GM23248 (cell line): Measurements from ENCODE around the gene PKD1L1. TPM values are rescaled to one million over a fixed set of nuclear protein-coding genes. Genes with fewer than 3 reads are reported as not detected.

Experiments
- DNase-seq: peaks from one replicate; pipeline ENCODE4 v3.0.0-alpha.2; 2015
- H2AFZ ChIP-seq: fragments of 200-600 bp; sonication (generic); 2 replicates; pipeline ENCODE4 v1.6.1; 2016; ENCODE audit warnings: antibody characterized with exemption
- H3F3A ChIP-seq: fragments of 200-600 bp; sonication (generic); 2 replicates; pipeline ENCODE4 v1.6.1; 2016; ENCODE audit warnings: mild to moderate bottlenecking, antibody characterized with exemption, mixed run types; ENCODE audit not compliant: insufficient read depth
- H3K27ac ChIP-seq: fragments of 200-600 bp; sonication (generic); 2 replicates; pipeline ENCODE4 v1.5.1; 2016; ENCODE audit warnings: mild to moderate bottlenecking
- H3K27me3 ChIP-seq: fragments of 200-600 bp; sonication (generic); replicated peaks from 2 replicates; pipeline ENCODE4 v1.6.1; 2016; ENCODE audit warnings: mild to moderate bottlenecking; ENCODE audit not compliant: insufficient read depth
- H3K36me3 ChIP-seq: fragments of 200-600 bp; sonication (generic); 2 replicates; pipeline ENCODE4 v1.6.1; 2016; ENCODE audit warnings: low read depth, mild to moderate bottlenecking
- H3K4me1 ChIP-seq: fragments of 200-600 bp; sonication (generic); 2 replicates; pipeline ENCODE4 v1.6.1; 2016; ENCODE audit warnings: mild to moderate bottlenecking; ENCODE audit not compliant: insufficient read depth
- H3K4me2 ChIP-seq: fragments of 200-600 bp; sonication (generic); one replicate; pipeline ENCODE4 v1.6.1; 2016; ENCODE audit warnings: mild to moderate bottlenecking; ENCODE audit not compliant: unreplicated experiment
- H3K4me3 ChIP-seq: fragments of 200-600 bp; sonication (generic); 2 replicates; pipeline ENCODE4 v1.5.1; 2016; ENCODE audit warnings: mild to moderate bottlenecking
- H3K79me2 ChIP-seq: fragments of 200-600 bp; sonication (generic); 2 replicates; pipeline ENCODE4 v1.6.1; 2016; ENCODE audit warnings: mild to moderate bottlenecking; ENCODE audit not compliant: insufficient read depth
- H3K9ac ChIP-seq: fragments of 200-600 bp; sonication (generic); 2 replicates; pipeline ENCODE4 v1.6.1; 2016; ENCODE audit warnings: mild to moderate bottlenecking
- H3K9me2 ChIP-seq: fragments of 200-600 bp; sonication (generic); 2 replicates; pipeline ENCODE4 v1.6.1; 2016; ENCODE audit warnings: mixed run types, mild to moderate bottlenecking, moderate library complexity; ENCODE audit not compliant: insufficient read depth
- H3K9me3 ChIP-seq: fragments of 200-600 bp; sonication (generic); one replicate; pipeline ENCODE4 v1.6.1; 2017; ENCODE audit warnings: low read depth
- H4K20me1 ChIP-seq: fragments of 200-600 bp; sonication (generic); 2 replicates; pipeline ENCODE4 v1.6.0; 2016; ENCODE audit not compliant: insufficient read depth
- EZH2 ChIP-seq: fragments of 200-600 bp; sonication (generic); IDR thresholded peaks from 2 replicates; pipeline ENCODE4 v1.6.1; 2018; ENCODE audit warnings: antibody characterized with exemption, mild to moderate bottlenecking; ENCODE audit not compliant: insufficient read depth, poor library complexity, severe bottlenecking
- EZH2phosphoT487 ChIP-seq: fragments of 200-600 bp; sonication (generic); IDR thresholded peaks from 2 replicates; pipeline ENCODE4 v1.6.1; 2018; ENCODE audit warnings: antibody characterized with exemption, moderate library complexity, mild to moderate bottlenecking, low read depth; ENCODE audit not compliant: insufficient read depth
- WGBS, 2 experiments: methylation state at CpG; one replicate each; pipeline ENCODE4 v1.1.6; 2015 to 2017; ENCODE audit warnings: low lambda C conversion rate in 2 of 2, low coverage in 1 of 2; ENCODE audit errors: missing lambda C conversion rate in 2 of 2; 5-methylcytosine and 5-hydroxymethylcytosine counted together
- in situ Hi-C: fragments of 300-500 bp; cut with MboI; formaldehyde crosslinking; loops from 2 replicates; pipeline ENCODE4 v1.15.0; 2020
- polyA plus RNA-seq: library from polyadenylated mRNA; unstranded; fragments of >200 nt; fragmentation: Nextera tagmentation; extraction: Ambion mirVana; gene quantifications from 2 replicates; pipeline ENCODE4 v1.2.1, GENCODE V29; 2016
- total RNA-seq: library from RNA; depleted of rRNA; stranded (reverse); fragments of >200 nt; shearing (Covaris generic); gene quantifications from 2 replicates; pipeline ENCODE4 v1.2.3, GENCODE V29; 2014

The PKD1L1 gene
- total and polyA plus RNA-seq, 2 experiments from 2014 or later: 0.06 to 0.11 TPM

DNA sequence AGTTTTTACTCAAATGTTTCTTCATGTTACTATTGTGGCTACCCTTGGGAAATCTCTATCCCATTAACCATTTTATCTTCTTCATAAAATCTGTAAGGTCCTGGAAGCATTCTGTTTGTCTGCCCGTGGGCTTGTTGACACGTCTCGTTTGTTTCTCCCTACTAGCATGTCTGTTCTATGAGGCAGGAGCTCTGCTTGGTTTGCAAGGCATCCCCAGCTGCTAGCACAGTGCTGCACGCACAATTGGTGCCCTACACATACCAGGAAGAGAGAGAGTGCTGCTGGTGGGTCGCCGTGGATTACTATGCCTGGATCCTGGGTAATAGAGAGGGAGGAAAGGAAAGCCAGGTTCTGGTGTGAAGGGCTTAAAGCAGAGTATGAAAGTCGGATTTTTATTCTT, 200.2 kb downstream of the PKD1L1 start:
- Histone ChIP-seq H3K36me3 (no peaks in the 10 kb centered on the region), H3K9ac (no peak overlapping the region), H3K79me2 (no peaks in the 10 kb centered on the region), H3F3A (no peaks in the 10 kb centered on the region), H3K27me3 (no peaks in the 10 kb centered on the region), H3K27ac (no peak overlapping the region), H4K20me1 (no peaks in the 10 kb centered on the region), H3K4me2 (no peak overlapping the region), H3K4me3 (no peak overlapping the region), H3K4me1 (no peaks in the 10 kb centered on the region), H3K9me2 (no peaks in the 10 kb centered on the region), H2AFZ (no peak overlapping the region), H3K9me3 (no peaks in the 10 kb centered on the region)
- in situ Hi-C loops: no loop called here
- DNase-seq: no peak
- TF ChIP-seq EZH2phosphoT487 (no peak), EZH2 (no peak)
- WGBS, 2 experiments: 75 to 81% methylated on average over 7 of the region's 7 CpGs

DNA sequence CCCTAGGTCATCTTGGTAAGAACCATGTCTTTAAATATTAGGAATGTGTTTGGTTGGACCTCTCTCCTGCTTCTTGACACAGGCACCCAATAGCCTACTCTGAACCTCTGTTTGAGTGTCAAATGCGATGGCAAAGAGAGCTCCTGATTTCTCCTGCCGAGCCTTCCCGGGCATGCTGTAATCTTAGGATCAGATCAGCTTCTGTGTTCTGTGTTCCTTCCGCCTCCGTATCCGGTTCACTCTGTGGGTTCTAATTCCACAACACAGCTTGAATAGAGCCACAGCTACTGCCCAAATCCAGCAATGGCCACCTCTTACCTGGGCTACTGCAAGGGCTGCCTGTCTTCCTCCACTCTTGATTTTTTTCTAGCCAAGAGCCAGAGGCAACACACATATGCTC, 201.1 kb downstream of the PKD1L1 start:
- in situ Hi-C loops: no loop called here
- no peak overlapping the region for H3K4me3 ChIP-seq
- 86 to 87% methylated on average over 6 of the region's 6 CpGs for WGBS, 2 experiments
- H3K9me3 ChIP-seq: no peaks in the 10 kb centered on the region
- TF ChIP-seq EZH2 (no peak), EZH2phosphoT487 (no peak)
- DNase-seq: no peak
- H3F3A ChIP-seq: no peaks in the 10 kb centered on the region
- H3K27me3 ChIP-seq: no peaks in the 10 kb centered on the region
- no peak overlapping the region for H3K9ac ChIP-seq
- H3K36me3 ChIP-seq: no peaks in the 10 kb centered on the region
- no peaks in the 10 kb centered on the region for H3K9me2 ChIP-seq
- H3K79me2 ChIP-seq: no peaks in the 10 kb centered on the region
- no peaks in the 10 kb centered on the region for H4K20me1 ChIP-seq
- H3K4me1 ChIP-seq: no peaks in the 10 kb centered on the region
- no peak overlapping the region for H3K27ac ChIP-seq
- no peak overlapping the region for H3K4me2 ChIP-seq
- H2AFZ ChIP-seq: no peak overlapping the region

DNA sequence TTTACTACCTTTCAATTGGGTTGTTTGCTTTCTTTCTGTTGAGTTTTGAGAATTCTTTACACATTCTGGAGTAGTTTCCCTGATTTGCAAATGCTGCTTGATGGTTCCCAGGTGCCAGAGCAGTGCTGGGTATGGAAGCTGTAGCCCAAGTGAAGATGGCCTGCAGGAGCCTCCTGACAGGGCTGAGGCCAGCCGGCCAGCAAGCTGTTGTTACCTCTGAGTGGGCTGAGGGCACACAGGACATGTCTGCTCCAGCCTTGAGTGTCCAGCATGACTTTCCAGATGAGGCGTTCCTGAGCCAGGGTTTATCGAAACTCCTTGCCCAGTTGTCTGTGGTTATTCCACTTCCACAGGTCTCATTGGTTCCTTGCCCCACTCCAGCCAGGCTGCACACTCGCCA, 201.8 kb downstream of the PKD1L1 start:
- 90 to 91% methylated on average over 3 of the region's 4 CpGs for WGBS, 2 experiments
- Histone ChIP-seq H3K27me3 (no peaks in the 10 kb centered on the region), H3F3A (no peaks in the 10 kb centered on the region), H3K4me1 (no peaks in the 10 kb centered on the region), H3K9ac (no peak overlapping the region), H3K79me2 (no peaks in the 10 kb centered on the region), H3K9me2 (no peaks in the 10 kb centered on the region), H3K27ac (no peak overlapping the region), H3K9me3 (no peaks in the 10 kb centered on the region), H3K4me2 (no peak overlapping the region), H2AFZ (no peak overlapping the region), H3K4me3 (no peak overlapping the region), H4K20me1 (no peaks in the 10 kb centered on the region), H3K36me3 (no peaks in the 10 kb centered on the region)
- in situ Hi-C loops: no loop called here
- DNase-seq: no peak
- no peak for TF ChIP-seq EZH2
- TF ChIP-seq EZH2phosphoT487: no peak

DNA sequence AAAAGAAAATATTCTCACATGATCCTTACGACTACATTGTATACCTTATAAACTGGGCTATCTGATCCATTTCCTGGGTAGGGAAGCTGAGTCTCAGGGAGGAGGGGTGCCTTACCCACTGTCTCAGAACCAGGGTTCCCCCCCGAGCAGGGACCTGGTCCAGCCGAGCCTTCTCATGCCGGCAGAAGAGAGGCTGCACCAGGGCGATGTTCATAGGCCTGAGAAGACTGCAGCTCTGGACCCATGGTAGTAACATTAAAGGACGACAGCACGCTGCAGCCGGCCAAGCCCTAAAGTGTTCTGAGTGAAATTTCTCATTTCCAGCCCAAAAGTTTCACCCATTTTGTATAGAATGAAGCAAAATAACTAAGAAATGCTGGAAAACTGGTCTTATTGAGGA, 203.4 kb downstream of the PKD1L1 start:
- TF ChIP-seq EZH2phosphoT487 (no peak), EZH2 (no peak)
- no peaks in the 10 kb centered on the region for H3K4me1 ChIP-seq
- no peaks in the 10 kb centered on the region for H3F3A ChIP-seq
- H3K27me3 ChIP-seq: no peaks in the 10 kb centered on the region
- H3K9ac ChIP-seq: no peak overlapping the region
- no peak for DNase-seq
- H3K9me2 ChIP-seq: no peaks in the 10 kb centered on the region
- no peaks in the 10 kb centered on the region for H3K79me2 ChIP-seq
- H3K9me3 ChIP-seq: no peaks in the 10 kb centered on the region
- H3K4me3 ChIP-seq: no peak overlapping the region
- H3K4me2 ChIP-seq: no peak overlapping the region
- in situ Hi-C loops: no loop called here
- 88 to 90% methylated on average over 8 of the region's 8 CpGs for WGBS, 2 experiments
- H2AFZ ChIP-seq: no peak overlapping the region
- H3K27ac ChIP-seq: no peak overlapping the region
- H3K36me3 ChIP-seq: no peaks in the 10 kb centered on the region
- H4K20me1 ChIP-seq: no peaks in the 10 kb centered on the region

DNA sequence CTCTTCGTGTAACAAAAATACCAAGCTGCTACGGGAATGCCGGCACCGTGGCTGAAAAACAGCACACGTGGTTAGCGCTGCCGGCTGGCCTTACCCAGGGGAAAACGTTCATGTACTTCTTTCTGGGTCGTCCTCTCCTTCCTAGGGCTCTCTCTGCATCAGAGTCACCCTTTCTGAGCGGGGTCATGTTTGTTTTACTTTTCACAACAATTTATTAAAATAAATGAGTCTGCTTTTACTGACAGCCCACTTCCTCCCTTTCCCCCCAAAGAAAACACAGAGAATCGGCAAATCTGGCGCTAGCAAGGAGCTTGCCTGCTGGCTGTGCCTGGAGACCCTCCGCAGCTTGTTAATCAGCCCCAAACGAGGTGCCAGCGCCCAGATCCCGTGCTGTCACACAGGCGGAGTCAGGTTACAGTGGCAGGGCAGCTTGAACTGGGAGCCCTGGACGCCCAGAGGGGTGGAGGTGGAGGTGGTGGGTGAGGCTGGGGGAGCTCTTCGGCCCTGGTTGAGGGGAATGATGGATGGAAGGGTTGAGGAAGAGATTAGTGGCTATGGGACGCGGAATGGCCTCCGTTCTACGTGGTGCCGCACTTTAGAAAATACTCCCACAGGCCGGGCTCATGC, 204.2 kb downstream of the PKD1L1 start:
- Histone ChIP-seq H3K27ac (no peak overlapping the region), H3K9me2 (no peaks in the 10 kb centered on the region), H4K20me1 (no peaks in the 10 kb centered on the region), H3K9me3 (no peaks in the 10 kb centered on the region), H3K79me2 (no peaks in the 10 kb centered on the region), H3K4me1 (no peaks in the 10 kb centered on the region), H3K9ac (no peak overlapping the region), H3K36me3 (no peaks in the 10 kb centered on the region), H3K27me3 (no peaks in the 10 kb centered on the region), H3K4me3 (no peak overlapping the region), H2AFZ (no peak overlapping the region), H3F3A (no peaks in the 10 kb centered on the region), H3K4me2 (no peak overlapping the region)
- TF ChIP-seq EZH2: no peak
- TF ChIP-seq EZH2phosphoT487: no peak
- DNase-seq: no peak
- in situ Hi-C loops: no loop called here
- WGBS, 2 experiments: 83 to 84% methylated on average over 21 to 25 of the region's 25 CpGs
